ENCODE measurements around the gene ZNF10.

GRCh38 chr12:133081159-133081780 lies 49.2 kb upstream of the ZNF10 start:
- TF ChIP-seq CTCF (IDR thresholded peaks at IDR 0.05) (no peak), POLR2A (IDR thresholded peaks at IDR 0.05) (no peak), EP300 (IDR thresholded peaks at IDR 0.05) (no peak)
